ENCODE data around the gene POLR2L.

POLR2L gene

GRCh38 chr11:868394-868793, 26.1 kb upstream of the POLR2L start:
- no peak for DNase-seq

DNA sequence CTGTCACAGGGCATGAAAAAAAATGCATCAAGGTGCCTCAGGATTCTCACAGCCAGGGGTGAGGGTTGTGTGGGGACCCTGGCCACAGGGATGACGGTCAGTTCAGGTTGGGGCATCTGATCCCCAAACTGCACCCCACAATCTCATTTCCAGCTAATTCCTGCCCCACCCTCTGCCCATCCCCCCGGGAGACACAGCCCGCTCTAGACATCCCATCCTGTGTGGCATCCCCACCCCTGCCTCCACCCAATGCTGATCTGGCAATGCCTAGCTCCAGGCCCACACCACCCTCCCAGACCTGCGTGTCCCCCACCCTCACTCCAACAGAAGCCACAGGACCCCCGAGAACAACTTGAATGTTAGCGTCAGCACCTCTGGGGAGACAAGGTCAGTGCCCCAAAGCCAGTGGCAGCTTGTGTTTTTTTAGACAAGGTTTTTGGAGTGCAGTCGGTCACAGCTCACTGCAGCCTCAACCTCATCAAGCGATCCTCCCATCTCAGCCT, 25.6 kb upstream of the POLR2L start:
- no peak for DNase-seq

DNA sequence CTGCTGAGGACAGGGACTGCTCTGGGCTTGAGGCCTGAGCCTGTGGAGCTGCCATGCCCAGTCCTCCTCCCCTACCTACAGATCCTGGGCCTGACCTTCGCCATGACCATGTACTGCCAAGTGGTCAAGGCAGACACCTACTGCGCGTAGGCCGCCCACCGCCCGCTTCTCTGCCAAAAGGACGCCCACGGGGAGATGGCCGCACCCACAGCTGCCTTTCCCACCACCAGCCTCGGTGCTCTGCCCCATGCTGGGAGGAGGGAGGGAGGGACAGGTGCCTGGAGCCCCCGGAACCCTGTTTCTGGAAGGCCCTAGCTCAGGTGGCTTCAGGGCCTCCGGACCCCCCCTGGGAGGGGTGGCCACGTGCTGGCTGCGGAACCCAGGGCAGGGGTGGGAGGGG, 24.2 kb upstream of the POLR2L start:
- no peak for DNase-seq

DNA sequence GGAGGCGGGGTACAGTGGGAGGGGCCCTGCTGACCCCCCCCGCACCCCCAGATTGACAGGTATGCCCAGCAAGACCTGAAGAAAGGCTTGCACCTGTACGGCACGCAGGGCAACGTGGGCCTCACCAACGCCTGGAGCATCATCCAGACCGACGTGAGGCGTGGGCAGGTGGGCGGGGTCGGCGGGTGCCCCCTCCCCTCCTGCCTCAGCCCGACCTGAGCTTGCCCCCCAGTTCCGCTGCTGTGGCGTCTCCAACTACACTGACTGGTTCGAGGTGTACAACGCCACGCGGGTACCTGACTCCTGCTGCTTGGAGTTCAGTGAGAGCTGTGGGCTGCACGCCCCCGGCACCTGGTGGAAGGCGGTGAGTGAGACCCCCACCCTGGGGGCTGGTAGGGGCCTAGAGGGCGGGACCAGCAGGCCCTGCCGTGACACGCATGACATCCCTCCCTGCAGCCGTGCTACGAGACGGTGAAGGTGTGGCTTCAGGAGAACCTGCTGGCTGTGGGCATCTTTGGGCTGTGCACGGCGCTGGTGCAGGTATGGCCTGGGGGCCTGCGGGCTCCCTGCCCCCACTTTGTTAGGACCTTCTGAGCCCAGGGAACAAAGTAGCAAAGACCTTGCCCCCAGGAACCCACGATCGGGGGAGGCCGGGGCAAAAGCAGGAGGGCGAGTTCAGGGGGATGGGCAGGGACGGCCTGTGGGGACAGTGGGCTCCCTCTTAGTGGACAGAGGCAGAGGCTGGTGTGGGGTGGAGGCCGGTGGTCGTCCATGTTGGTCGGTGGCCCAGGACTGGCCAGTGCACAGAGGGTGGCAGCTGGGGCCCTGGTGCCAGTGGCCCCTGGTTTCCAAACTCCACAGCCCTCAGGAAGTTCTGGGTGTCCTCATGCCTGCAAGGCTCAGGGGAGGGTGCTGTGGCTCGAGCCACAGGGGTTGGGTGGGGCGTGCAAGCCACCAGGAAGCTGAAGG, 23.4 kb upstream of the POLR2L start:
- DNase-seq = no peak

GRCh38 chr11:864898-865297, 22.6 kb upstream of the POLR2L start:
- no peak for DNase-seq

- no peak for DNase-seq
Observed at GRCh38 chr11:863910-864827, 21.8 kb upstream of the POLR2L start.

- DNase-seq = no peak
Observed at GRCh38 chr11:863023-863909, 20.9 kb upstream of the POLR2L start.

DNA sequence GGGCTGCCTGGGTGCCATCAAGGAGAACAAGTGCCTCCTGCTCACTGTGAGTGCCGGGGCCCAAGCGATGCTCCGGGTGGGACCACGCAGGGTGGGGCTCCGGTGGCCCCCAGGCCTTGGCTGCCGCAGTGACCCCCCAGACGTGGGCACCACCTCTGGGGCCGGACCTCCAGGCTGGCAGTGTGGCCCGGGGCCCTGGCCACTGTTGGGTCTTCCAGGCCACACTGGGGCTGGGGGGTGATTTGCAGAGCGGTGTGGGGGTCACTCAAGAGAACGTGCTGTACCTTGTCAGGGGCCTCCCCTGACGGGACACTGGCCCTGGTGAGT, 20.3 kb upstream of the POLR2L start:
- DNase-seq = no peak

DNA sequence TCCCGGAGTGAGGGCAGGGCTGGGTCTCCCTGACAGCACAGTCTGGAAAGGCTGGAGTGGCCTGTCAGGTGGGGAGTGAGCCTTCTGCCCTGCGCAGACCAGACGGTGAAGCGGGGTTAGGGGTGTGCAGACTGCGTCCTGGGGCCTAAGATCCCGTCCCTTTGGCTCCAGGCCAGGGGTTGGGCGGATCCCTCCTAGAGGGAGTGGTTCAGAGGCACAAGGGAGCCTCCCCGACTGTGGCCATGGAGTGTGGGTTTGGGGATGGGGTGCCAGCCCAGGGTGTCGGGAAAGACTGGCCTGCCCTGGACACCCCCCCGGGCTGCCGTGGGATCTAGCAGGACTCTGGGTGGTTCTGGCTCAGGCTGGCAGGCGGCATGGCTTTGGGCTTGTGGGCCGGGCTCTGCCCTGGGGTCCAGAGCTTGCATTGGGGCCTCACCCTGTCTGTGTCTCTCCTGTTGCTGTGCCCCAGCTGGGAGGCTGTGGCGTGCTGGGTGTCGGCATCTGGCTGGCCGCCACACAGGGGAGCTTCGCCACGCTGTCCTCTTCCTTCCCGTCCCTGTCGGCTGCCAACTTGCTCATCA, 19.8 kb upstream of the POLR2L start:
- no peak for DNase-seq

DNA sequence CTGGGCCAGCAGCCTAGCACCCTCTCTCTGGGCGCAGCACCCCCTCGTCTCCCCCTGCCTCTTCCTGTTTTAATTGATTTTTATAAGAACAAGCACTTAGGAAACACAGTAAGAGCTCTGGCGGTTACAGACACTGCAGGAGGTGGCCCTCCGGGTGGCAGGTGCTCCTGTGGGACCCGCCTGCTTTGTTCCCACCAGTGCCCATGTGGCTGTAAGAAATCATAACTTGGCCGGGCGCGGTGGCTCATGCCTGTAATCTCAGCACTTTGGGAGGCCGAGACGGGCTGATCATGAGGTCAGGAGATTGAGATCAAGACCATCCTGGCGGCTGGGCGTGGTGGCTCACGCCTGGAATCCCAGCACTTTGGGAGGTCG, 18.8 kb upstream of the POLR2L start:
- no peak for DNase-seq

DNA sequence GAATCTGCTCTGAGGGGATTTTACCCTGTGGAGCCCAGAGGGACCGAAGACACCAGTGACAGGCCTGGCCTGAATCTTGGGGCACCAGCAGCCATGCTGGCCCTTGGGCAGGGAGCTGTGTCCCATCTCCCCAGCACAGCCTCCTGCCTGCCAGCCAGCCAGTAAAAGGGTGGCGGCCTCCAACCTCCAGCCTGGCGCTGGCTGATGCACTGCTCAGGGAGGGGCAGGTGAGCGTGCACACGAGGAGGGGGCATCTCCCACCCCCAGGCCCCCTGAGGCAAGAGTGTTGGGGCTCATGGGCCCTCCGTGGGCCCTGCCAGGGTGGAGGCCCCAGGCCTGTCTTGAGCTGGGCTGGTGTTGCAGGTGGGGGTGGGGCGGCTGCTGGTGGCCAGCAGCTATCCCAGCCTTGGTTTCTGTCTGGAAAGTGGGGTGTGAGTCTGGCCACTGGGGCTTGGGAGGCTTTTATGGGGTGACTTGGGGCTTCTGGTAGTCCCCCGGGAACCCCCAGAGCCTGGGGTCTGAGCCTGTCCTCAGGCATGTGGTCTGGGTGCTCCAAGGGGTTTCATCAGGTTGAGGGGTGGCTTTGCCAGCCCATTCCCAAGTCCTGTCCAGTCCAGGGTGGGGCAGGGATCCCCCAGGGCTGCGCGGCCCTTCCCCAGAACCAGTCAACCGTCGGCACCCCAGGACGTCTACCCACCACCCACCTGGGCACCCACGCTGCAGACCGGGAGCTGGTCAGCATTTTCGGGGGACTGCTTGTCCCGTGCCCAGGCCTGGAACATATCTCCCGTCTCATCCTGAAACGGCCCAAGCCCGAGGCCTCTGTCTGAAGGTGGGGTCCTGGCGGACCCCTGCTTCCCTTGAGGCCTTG, 18.1 kb upstream of the POLR2L start:
- no peak for DNase-seq

DNA sequence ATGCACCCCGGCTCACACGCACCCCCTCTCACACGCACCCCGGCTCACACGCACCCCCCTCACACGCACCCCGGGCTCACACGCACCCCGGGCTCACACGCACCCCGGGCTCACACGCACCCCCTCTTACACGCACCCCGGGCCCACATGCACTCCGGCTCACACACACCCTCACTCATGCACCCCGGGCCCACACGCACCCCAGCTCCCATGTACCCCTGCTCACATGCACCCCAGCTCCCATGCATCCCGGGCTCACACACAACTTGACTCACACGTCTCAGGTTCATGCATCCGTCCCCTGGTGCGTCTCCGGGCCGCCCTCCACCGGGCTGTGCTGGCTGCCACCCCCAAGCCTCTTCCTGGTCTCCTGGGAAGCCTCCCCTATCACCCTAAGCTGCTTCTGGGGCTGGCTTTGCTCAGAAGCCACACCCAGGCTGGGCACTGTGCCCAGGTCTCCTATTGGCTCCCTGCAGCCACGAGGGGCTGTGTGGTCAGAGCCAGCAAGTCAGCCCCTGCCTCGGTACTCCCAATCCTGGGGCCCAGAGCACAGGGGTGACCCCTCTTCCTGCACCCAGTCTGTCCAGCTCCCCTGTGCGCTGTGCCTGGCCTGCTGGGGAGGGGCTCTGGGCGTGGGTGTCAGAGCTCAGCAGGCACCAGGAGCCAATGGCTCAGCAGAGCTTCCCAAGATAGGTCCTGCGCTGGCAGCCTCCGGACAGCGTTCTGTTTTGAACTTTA, 17.2 kb upstream of the POLR2L start:
- DNase-seq = no peak

DNA sequence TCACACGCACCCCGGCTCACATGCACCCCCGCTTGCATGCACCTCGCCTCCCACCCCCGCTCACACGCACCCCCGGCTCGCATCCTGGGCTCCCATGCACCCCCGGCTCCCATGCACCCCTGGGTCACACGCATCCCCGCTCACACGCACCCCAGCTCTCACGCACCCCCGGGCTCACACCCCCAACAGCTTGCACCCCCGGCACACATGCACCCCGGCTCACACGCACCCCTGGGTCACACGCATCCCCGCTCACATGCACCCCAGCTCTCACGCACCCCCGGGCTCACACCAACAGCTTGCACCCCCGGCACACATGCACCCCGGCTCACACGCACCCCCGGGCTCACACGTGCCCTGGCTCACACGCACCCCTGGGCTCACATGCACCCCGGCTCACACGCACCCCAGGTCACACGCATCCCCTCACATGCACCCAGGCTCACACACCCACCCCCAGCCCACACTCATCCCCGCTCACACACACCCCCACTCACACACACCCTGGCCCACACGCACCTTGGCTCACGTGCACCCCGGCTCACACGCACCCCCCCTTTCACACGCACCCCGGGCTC, 16.5 kb upstream of the POLR2L start:
- no peak for DNase-seq

DNA sequence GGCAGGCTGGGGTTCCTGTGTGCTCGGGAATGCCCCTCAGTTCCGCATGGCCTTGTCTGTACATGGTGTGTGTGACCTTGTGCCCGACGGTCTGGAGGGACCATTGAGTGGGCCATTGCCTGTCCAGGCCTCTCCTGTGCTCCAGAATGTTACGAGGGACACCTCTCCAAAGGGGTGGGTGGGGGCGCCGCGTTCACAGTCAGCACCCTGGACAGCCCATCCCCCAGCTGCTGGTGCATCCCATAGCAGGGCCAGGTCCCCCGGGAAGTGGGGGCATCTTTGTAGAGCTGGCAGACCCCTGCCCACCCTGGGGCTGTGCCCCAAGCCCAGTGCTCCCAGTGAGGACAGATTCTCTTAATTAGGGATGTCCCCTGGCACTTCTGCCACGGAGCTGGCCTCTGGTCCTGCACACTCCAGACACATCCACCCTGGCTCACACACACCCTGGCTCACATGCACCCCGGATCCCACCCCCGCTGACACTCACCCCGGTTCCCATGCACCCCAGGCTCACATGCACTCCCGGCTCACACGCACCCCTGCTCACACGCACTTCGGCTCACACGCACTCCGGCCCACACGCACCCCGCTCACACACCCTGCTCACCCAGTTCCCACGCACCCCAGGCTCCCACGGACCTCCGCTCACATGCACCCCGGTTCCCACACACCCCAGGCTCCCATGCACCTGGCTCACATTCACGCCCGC, 15.9 kb upstream of the POLR2L start:
- DNase-seq = no peak

- no peak for DNase-seq
Observed at GRCh38 chr11:856397-856796, 14.1 kb upstream of the POLR2L start.

GRCh38 chr11:855796-856195, 13.5 kb upstream of the POLR2L start:
- DNase-seq = no peak

DNA sequence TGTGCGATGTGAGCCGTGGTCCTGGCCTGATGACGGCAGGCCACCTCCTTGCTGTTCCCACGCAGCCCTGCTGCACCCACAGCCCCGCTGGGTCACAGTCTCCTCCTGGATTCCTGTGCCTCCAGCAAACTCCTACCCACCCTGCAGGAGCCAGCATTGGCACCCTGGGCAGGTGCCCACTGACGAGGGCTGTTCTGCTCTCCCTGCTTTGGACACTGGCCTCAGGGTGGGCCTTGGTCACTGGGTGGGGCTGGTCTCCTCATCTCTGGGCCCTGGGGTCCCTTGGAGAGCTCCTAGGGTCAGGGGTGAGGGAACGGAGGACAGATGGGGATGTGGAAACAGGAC, 13.0 kb upstream of the POLR2L start:
- DNase-seq = no peak

- no peak for DNase-seq
Observed at GRCh38 chr11:854601-855329, 12.4 kb upstream of the POLR2L start.

Measured in T-helper 2 cell (primary cell).